ENCODE data around the gene PIPOX.

Gene PIPOX

GRCh38 chr17:29074488-29074887 is 31.5 kb downstream of the PIPOX start:
- Histone ChIP-seq H4K20me1 (ENCODE audit: control insufficient read depth, insufficient read depth, low read depth, low read length) (no peaks in the 10 kb centered on the region), H3K27ac (ENCODE audit: low read depth, low read length) (no peak overlapping the region), H3K9me2 (replicated peaks; ENCODE audit: control insufficient read depth, low read length) (no peaks in the 10 kb centered on the region), H3K4me3 (ENCODE audit: low read length) (no peak overlapping the region), H3F3A (ENCODE audit: control insufficient read depth, insufficient read depth) (no peaks in the 10 kb centered on the region), H3K79me2 (ENCODE audit: control insufficient read depth, low read length) (no peaks in the 10 kb centered on the region), H3K9me3 (ENCODE audit: control insufficient read depth, insufficient read depth, low read length) (no peaks in the 10 kb centered on the region), H3K27me3 (ENCODE audit: control insufficient read depth, low read length) (peaks cover 2% of the 10 kb centered on the region; the same call in 1 of the 2 replicates), H3K4me1 (ENCODE audit: control insufficient read depth, low read length) (no peaks in the 10 kb centered on the region), H3K36me3 (ENCODE audit: control insufficient read depth, low read length) (peaks cover 6% of the 10 kb centered on the region; the same call in 1 of the 2 replicates), H3K4me2 (ENCODE audit: low read length) (no peak overlapping the region)
- TF ChIP-seq CTCF (IDR thresholded peaks at IDR 0.05; ENCODE audit: low read depth, low read length, poor library complexity, severe bottlenecking), result no peak
- no peak for TF ChIP-seq EZH2phosphoT487 (IDR thresholded peaks at IDR 0.05; ENCODE audit: borderline replicate concordance, low read length)

GRCh38 chr17:29076087-29076486 is 33.1 kb downstream of the PIPOX start:
- no peaks in the 10 kb centered on the region for H3K79me2 ChIP-seq (ENCODE audit: control insufficient read depth, low read length)
- H3K4me1 ChIP-seq (ENCODE audit: control insufficient read depth, low read length), result no peaks in the 10 kb centered on the region
- H3K27me3 ChIP-seq (ENCODE audit: control insufficient read depth, low read length), result peaks cover 2% of the 10 kb centered on the region; the same call in 1 of the 2 replicates
- H3K4me3 ChIP-seq (ENCODE audit: low read length), result no peak overlapping the region
- H3K9me3 ChIP-seq (ENCODE audit: control insufficient read depth, insufficient read depth, low read length), result no peaks in the 10 kb centered on the region
- H3K36me3 ChIP-seq (ENCODE audit: control insufficient read depth, low read length), result peaks cover 9% of the 10 kb centered on the region; the same call in 1 of the 2 replicates
- H3K4me2 ChIP-seq (ENCODE audit: low read length), result no peak overlapping the region
- no peak overlapping the region for H3K27ac ChIP-seq (ENCODE audit: low read depth, low read length)
- H3K9me2 ChIP-seq (replicated peaks; ENCODE audit: control insufficient read depth, low read length), result no peaks in the 10 kb centered on the region
- TF ChIP-seq CTCF (IDR thresholded peaks at IDR 0.05; ENCODE audit: low read depth, low read length, poor library complexity, severe bottlenecking) (no peak), EZH2phosphoT487 (IDR thresholded peaks at IDR 0.05; ENCODE audit: borderline replicate concordance, low read length) (no peak)
- H4K20me1 ChIP-seq (ENCODE audit: control insufficient read depth, insufficient read depth, low read depth, low read length), result no peaks in the 10 kb centered on the region
- H3F3A ChIP-seq (ENCODE audit: control insufficient read depth, insufficient read depth), result no peaks in the 10 kb centered on the region

GRCh38 chr17:29076722-29077121 is 33.8 kb downstream of the PIPOX start:
- H3K36me3 ChIP-seq (ENCODE audit: control insufficient read depth, low read length), result peaks cover 11% of the 10 kb centered on the region; the same call in 1 of the 2 replicates
- H3K9me3 ChIP-seq (ENCODE audit: control insufficient read depth, insufficient read depth, low read length), result no peaks in the 10 kb centered on the region
- H3K4me1 ChIP-seq (ENCODE audit: control insufficient read depth, low read length), result no peaks in the 10 kb centered on the region
- no peaks in the 10 kb centered on the region for H3F3A ChIP-seq (ENCODE audit: control insufficient read depth, insufficient read depth)
- no peak overlapping the region for H3K27ac ChIP-seq (ENCODE audit: low read depth, low read length)
- H3K4me3 ChIP-seq (ENCODE audit: low read length), result no peak overlapping the region
- no peak overlapping the region for H3K4me2 ChIP-seq (ENCODE audit: low read length)
- H3K79me2 ChIP-seq (ENCODE audit: control insufficient read depth, low read length), result no peaks in the 10 kb centered on the region
- no peaks in the 10 kb centered on the region for H3K9me2 ChIP-seq (replicated peaks; ENCODE audit: control insufficient read depth, low read length)
- TF ChIP-seq EZH2phosphoT487 (IDR thresholded peaks at IDR 0.05; ENCODE audit: borderline replicate concordance, low read length) (no peak), CTCF (IDR thresholded peaks at IDR 0.05; ENCODE audit: low read depth, low read length, poor library complexity, severe bottlenecking) (no peak)
- H4K20me1 ChIP-seq (ENCODE audit: control insufficient read depth, insufficient read depth, low read depth, low read length), result no peaks in the 10 kb centered on the region
- peaks cover 2% of the 10 kb centered on the region; the same call in 1 of the 2 replicates for H3K27me3 ChIP-seq (ENCODE audit: control insufficient read depth, low read length)

Data from DOHH2 (cell line).